HepG2 (cell line): ENCODE results near the gene GLIS1. TPM values are rescaled to one million over a fixed set of nuclear protein-coding genes. Genes with fewer than 3 reads are reported as not detected.

Experiments
- ATAC-seq: fragments of 200-7000 bp; cut with Tn5 transposase; 3 replicates; pipeline ENCODE4 v1.9.1; 2020; ENCODE audit warnings: mild to moderate bottlenecking, moderate library complexity
- BruUV-seq: library from RNA; stranded (reverse); fragments of 400-500 nt; replicated peaks from 2 replicates; lab custom pipeline; 2021; lab: Mats Ljungman, UMichigan
- CTCF ChIA-PET: fragments of 300-600 bp; formaldehyde crosslinking; extraction: SDS; loops from one replicate; lab custom pipeline; 2021; ENCODE audit warnings: low total read pairs, inconsistent platforms, low intra/inter-chr PET ratio; lab: Yijun Ruan, JAX
- POLR2A ChIA-PET: fragments of 350-600 bp; sonication (Branson Sonifier 250); formaldehyde crosslinking; loops from one replicate; lab custom pipeline; 2020; ENCODE audit warnings: antibody characterized with exemption, inconsistent platforms; lab: Yijun Ruan, JAX
- DNase-seq: peaks from one replicate; pipeline ENCODE4 v3.0.0-alpha.2; 2015; ENCODE audit warnings: low spot score
- FAIRE-seq: peaks from 3 replicates; lab custom pipeline; 2011; peaks lifted over from hg19 to GRCh38; lab: Jason Lieb, UNC
- H2AFZ ChIP-seq: one replicate; pipeline ENCODE4 v1.6.1; 2011; ENCODE audit warnings: low read length, inconsistent platforms
- H3K27ac ChIP-seq: fragments of 300-600 bp; 3 replicates; pipeline ENCODE4 v1.8.0; 2011; ENCODE audit warnings: mixed run types, mild to moderate bottlenecking, mixed read lengths, low read length, inconsistent platforms; ENCODE audit not compliant: insufficient read depth; ENCODE audit errors: extremely low read length
- H3K27me3 ChIP-seq, 2 experiments: fragments of 200-600 bp in 1 of 2; 2 replicates in 1 of 2; 3 replicates in 1 of 2; pipeline versions ENCODE4 v1.6.0 to v1.8.0; 2011; ENCODE audit warnings: low read length in 2 of 2, mild to moderate bottlenecking in 2 of 2, moderate library complexity in 2 of 2, inconsistent platforms in 1 of 2; ENCODE audit not compliant: insufficient read depth in 2 of 2, control insufficient read depth in 1 of 2
- H3K36me3 ChIP-seq, 2 experiments: fragments of 200-600 bp in 1 of 2; replicated peaks in 1 of 2; 2 replicates in 1 of 2; 3 replicates in 1 of 2; pipeline versions ENCODE4 v1.5.1 to v1.8.0; 2011; ENCODE audit warnings: low read length in 2 of 2, inconsistent platforms in 1 of 2; ENCODE audit not compliant: insufficient read depth in 2 of 2, control insufficient read depth in 1 of 2
- H3K4me1 ChIP-seq: 2 replicates; pipeline ENCODE4 v1.5.1; 2012; ENCODE audit warnings: low read length, inconsistent platforms; ENCODE audit not compliant: insufficient read depth
- H3K4me2 ChIP-seq: 2 replicates; pipeline ENCODE4 v1.6.0; 2011; ENCODE audit warnings: low read depth, low read length, inconsistent platforms
- H3K4me3 ChIP-seq, 3 experiments: fragments of 200-600 bp in 1 of 3; sonication (generic), shearing (Covaris generic) in 1 of 3; replicated peaks in 1 of 3; 2 replicates each; pipeline ENCODE4 v1.5.1; 2011 to 2016; ENCODE audit warnings: low read length in 3 of 3, inconsistent platforms in 2 of 3, low read depth in 2 of 3, mild to moderate bottlenecking in 2 of 3, control low read depth in 1 of 3, mixed read lengths in 1 of 3; ENCODE audit not compliant: insufficient read depth in 1 of 3
- H3K79me2 ChIP-seq: one replicate; pipeline ENCODE4 v1.6.1; 2011; ENCODE audit warnings: low read length, inconsistent platforms; ENCODE audit not compliant: insufficient read depth
- H3K9ac ChIP-seq: 2 replicates; pipeline ENCODE4 v1.6.0; 2011; ENCODE audit warnings: mild to moderate bottlenecking, low read depth, low read length, inconsistent platforms; ENCODE audit not compliant: insufficient read depth
- H3K9me3 ChIP-seq: 2 replicates; pipeline ENCODE4 v1.5.1; 2012; ENCODE audit warnings: mild to moderate bottlenecking, low read length
- H4K20me1 ChIP-seq: 2 replicates; pipeline ENCODE4 v1.6.0; 2011; ENCODE audit warnings: inconsistent platforms, mild to moderate bottlenecking, low read length, moderate library complexity; ENCODE audit not compliant: insufficient read depth
- BRCA1 ChIP-seq: sonication (generic); formaldehyde crosslinking; IDR thresholded peaks from 2 replicates; pipeline ENCODE4 v1.4.0; 2020; ENCODE audit warnings: missing genetic modification reagents
- HDAC6 ChIP-seq: fragments of 200-600 bp; sonication (generic); IDR thresholded peaks from 2 replicates; pipeline ENCODE4 v1.7.0; 2017; ENCODE audit warnings: mild to moderate bottlenecking, antibody characterized with exemption, low read length, low read depth
- HMG20B ChIP-seq: conservative IDR thresholded peaks from 2 replicates; pipeline ENCODE4 v1.6.1; 2016; ENCODE audit warnings: missing genetic modification reagents, missing compliant biosample characterization
- IRX3 ChIP-seq: sonication (generic); formaldehyde crosslinking; IDR thresholded peaks from 2 replicates; pipeline ENCODE4 v1.8.1; 2023; ENCODE audit warnings: mild to moderate bottlenecking, low read depth, missing genetic modification reagents, borderline replicate concordance
- NCOA5 ChIP-seq: sonication (generic); formaldehyde crosslinking; IDR thresholded peaks from 2 replicates; pipeline ENCODE4 v1.4.0; 2020; ENCODE audit warnings: missing genetic modification reagents
- PCBP2 ChIP-seq: fragments of 200-400 bp; formaldehyde crosslinking; optimal IDR thresholded peaks from 2 replicates; pipeline ENCODE3; 2018; ENCODE audit warnings: low read length, low read depth; ENCODE audit not compliant: poor library complexity, severe bottlenecking
- STAT5B ChIP-seq: sonication (generic); formaldehyde crosslinking; IDR thresholded peaks from 2 replicates; pipeline ENCODE4 v1.4.0; 2020; ENCODE audit warnings: missing genetic modification reagents
- ZMYM2 ChIP-seq: sonication (generic); formaldehyde crosslinking; IDR thresholded peaks from 2 replicates; pipeline ENCODE4 v1.8.0; 2022; ENCODE audit warnings: mild to moderate bottlenecking, missing genetic modification reagents
- ZNF776 ChIP-seq: sonication (generic); formaldehyde crosslinking; IDR thresholded peaks from 2 replicates; pipeline ENCODE4 v1.4.0; 2020; ENCODE audit warnings: mild to moderate bottlenecking, missing genetic modification reagents
- ZNF780A ChIP-seq: sonication (generic); formaldehyde crosslinking; IDR thresholded peaks from 2 replicates; pipeline ENCODE4 v1.8.0; 2022; ENCODE audit warnings: mild to moderate bottlenecking, missing genetic modification reagents, moderate library complexity
- WGBS: methylation state at CpG from one replicate; pipeline ENCODE4 v1.1.6; 2017; ENCODE audit warnings: low lambda C conversion rate; 5-methylcytosine and 5-hydroxymethylcytosine counted together
- in situ Hi-C: cut with HindIII; loops from 2 replicates; pipeline ENCODE4 v1.10.0; 2017; ENCODE audit warnings: low pct_unique_long_range_greater_than_20kb; ENCODE audit not compliant: extremely low pct_ligation_motif_present
- intact Hi-C: fragments of 100-400 bp; cut with micrococcal nuclease; formaldehyde crosslinking; loops from one replicate; pipeline ENCODE4 v1.10.0; 2022; ENCODE audit not compliant: unreplicated experiment
- polyA plus RNA-seq, 8 experiments: library from polyadenylated mRNA; depleted of rRNA in 3 of 8; stranded (reverse) in 7 of 8; unstranded in 1 of 8; fragments of >200 nt; fragmentation: Illumina TruSeq in 4 of 8; extraction: Trizol in 4 of 8; gene quantifications; 2 replicates each; pipeline versions ENCODE4 v1.2.1 to v1.2.3, GENCODE V29; 2011 to 2016; ENCODE audit warnings: low read depth in 4 of 8, missing spikeins in 1 of 8, mixed read lengths in 1 of 8; ENCODE audit not compliant: insufficient read depth in 1 of 8
- total RNA-seq, 5 experiments: library from RNA; depleted of rRNA; stranded (reverse); fragments of >200 nt; fragmentation: Illumina TruSeq; extraction: Trizol; gene quantifications; 2 replicates each; pipeline ENCODE4 v1.2.3, GENCODE V29; 2016; ENCODE audit warnings: low read depth in 1 of 5
- TF ChIP-seq, protein P1 (sequence below): sonication (generic); formaldehyde crosslinking; IDR thresholded peaks from 2 replicates; pipeline ENCODE4 v1.4.0; 2020; ENCODE audit warnings: mild to moderate bottlenecking, low read depth, missing genetic modification reagents

Gene GLIS1
- total and polyA plus RNA-seq, 2 of the 13 experiments (the other 11 are each of a cell fraction or from before 2014, with no cell fraction given), result 0.03 TPM; not detected in 1

- BruUV-seq, result no TSS peak
- FAIRE-seq (no peak), ATAC-seq (no peak; the same call in 2 of the 3 replicates), DNase-seq (no peak)
- intact Hi-C loops (no loop called here), in situ Hi-C loops (no loop called here)
- peaks cover 7 to 19% of the 10 kb centered on the region in 2 experiments; a peak in 4 of 5 replicates for H3K27me3 ChIP-seq
- H3K36me3 ChIP-seq, result no peaks in the 10 kb centered on the region
- no peaks in the 10 kb centered on the region for H3K9me3 ChIP-seq
- H3K4me1 ChIP-seq, result no peaks in the 10 kb centered on the region
- no peaks in the 10 kb centered on the region for H3K79me2 ChIP-seq
- ChIA-PET CTCF (no interaction called here), POLR2A (no interaction called here)
- TF ChIP-seq IRX3 (CRISPR knock-in tag), result no peak
- TF ChIP-seq STAT5B, result no peak
- no peak for TF ChIP-seq ZMYM2 (CRISPR knock-in tag)
- no peak for TF ChIP-seq HMG20B
- TF ChIP-seq ZNF780A (CRISPR knock-in tag), result no peak
- TF ChIP-seq HDAC6, result no peak
- TF ChIP-seq BRCA1 (CRISPR knock-in tag), result no peak
- TF ChIP-seq ZNF776, result no peak
- TF ChIP-seq PCBP2, result no peak
- TF ChIP-seq NCOA5 (CRISPR knock-in tag), result no peak
- TF ChIP-seq, protein P1, sequence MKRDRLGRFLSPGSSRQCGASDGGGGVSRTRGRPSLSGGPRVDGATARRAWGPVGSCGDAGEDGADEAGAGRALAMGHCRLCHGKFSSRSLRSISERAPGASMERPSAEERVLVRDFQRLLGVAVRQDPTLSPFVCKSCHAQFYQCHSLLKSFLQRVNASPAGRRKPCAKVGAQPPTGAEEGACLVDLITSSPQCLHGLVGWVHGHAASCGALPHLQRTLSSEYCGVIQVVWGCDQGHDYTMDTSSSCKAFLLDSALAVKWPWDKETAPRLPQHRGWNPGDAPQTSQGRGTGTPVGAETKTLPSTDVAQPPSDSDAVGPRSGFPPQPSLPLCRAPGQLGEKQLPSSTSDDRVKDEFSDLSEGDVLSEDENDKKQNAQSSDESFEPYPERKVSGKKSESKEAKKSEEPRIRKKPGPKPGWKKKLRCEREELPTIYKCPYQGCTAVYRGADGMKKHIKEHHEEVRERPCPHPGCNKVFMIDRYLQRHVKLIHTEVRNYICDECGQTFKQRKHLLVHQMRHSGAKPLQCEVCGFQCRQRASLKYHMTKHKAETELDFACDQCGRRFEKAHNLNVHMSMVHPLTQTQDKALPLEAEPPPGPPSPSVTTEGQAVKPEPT (CRISPR knock-in tag), result no peak
- no peak overlapping the region for H3K9ac ChIP-seq
- 5% methylated on average over 3 of the region's 4 CpGs for WGBS
- no peak overlapping the region for H3K4me3 ChIP-seq
- no peak overlapping the region for H3K27ac ChIP-seq
- no peak overlapping the region for H2AFZ ChIP-seq
- 0 out of 2 replicates have a peak, but pooled peaks cover 3% of the 10 kb centered on the region for H4K20me1 ChIP-seq
- H3K4me2 ChIP-seq, result no peak overlapping the region
These were observed 166.7 kb downstream of the GLIS1 start for GRCh38 chr1:53572065-53572814.
